ENCODE measurements around the gene GHDC. TPM values are rescaled to one million over a fixed set of nuclear protein-coding genes. Genes with fewer than 3 reads are reported as not detected.

The GHDC gene
- total RNA-seq, 1 donor from 2014 or later: 9.0 TPM

DNA sequence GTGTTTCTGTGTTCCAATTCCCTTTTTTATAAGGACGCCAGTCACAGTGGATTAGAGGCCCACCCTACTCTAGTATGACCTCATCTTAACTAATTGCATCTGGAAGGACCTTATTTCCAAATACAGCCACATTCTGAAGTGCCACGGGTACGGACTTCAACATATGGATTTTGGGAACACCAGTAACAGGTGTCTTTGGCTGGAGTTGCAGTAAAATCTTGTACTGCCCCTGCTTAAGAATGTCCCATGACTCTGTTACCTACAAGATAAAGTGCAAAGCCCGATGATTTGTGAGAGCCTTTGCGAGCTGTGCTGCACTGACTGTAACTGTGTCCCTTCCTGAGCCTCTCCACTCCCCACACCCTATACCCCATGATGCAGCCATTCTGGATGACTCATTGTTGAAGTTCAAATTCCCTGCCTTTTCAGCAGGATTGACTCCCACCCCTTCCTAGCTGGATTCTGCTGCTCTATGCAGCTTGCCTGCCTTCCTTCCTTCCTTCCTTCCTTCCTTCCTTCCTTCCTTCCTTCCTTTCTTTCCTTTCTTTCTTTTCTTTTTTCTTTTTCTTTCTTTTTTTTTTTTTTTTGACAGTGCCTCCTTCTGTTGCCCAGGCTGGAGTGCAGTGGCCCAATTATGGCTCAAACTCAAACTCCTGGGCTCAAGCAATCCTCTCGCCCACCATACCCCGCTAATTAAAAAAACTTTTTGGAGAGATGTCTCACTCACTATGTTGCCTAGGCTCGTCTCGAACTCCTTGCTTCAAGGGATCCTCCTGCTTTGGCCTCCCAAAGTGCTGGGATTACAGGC lies 11.2 kb downstream of the GHDC start:
- no peak for ATAC-seq

DNA sequence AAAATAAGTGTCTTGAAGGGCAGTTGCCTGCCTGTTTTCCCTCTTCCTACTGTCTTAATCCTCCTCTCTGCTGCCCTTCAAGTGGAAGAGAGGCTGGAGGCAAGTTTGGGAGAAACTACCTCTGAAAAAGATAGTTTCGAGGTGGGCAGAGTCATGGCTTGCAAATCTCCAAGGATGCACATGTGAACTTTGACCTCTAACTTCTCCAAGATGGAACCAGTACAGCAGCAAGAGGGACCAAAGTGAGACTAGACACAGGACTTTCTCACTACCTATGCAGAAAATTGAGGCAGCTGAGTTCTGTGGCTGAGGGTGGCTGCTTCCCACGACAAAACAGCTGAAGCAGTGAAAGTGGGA lies 12.5 kb downstream of the GHDC start:
- no peak for ATAC-seq

DNA sequence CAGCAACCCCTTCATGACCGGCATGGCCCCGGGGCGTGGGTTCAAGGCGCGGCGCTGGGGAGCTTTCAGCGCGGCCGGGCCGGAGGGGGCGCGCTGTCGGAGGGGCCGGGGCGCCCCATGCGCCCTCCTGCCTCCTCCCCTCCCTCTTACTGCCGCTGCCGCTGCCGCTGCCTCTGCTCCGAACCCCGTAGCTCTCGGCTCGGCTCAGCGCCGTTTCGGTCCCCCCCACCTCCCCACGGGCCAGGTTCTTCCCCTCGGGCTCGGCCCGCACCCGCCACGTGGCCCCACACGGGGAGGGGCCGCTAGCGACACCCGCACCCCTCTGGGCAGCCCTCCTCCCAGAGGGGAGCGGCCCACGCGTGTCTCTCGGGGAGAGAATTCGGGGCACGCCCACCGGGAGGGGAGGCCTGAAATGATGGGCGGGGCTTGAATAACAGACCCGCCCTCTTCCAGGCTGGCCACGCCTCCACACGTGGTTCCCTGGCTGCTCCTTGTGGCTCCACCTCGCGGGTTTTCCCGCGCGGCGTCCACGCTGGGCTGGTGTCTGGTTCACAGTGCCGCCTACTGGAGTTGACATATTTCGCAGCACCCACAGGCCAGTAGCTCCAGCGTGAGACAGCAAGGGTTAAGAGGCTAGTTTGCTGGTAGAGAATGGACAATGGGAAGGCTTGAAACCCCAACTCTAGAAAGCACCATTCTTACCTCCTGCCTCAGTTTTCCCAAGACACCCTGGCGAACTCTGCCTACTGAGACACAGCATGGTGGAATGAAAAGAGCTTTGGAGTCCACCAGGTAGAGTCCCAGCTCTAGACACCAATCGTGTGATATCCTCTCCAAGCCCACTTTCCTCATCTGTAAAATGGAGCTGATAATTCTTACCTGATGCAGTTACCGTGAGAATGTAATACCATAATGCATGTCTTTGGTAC lies 13.1 kb downstream of the GHDC start, which contains the start of gene KCNH4:
KCNH4 (minus strand) TSS at position 221 of the 929 bp plus-strand sequence; CDS start at position 24, 197 bp downstream.
- peak; percentile 77 for ATAC-seq

DNA sequence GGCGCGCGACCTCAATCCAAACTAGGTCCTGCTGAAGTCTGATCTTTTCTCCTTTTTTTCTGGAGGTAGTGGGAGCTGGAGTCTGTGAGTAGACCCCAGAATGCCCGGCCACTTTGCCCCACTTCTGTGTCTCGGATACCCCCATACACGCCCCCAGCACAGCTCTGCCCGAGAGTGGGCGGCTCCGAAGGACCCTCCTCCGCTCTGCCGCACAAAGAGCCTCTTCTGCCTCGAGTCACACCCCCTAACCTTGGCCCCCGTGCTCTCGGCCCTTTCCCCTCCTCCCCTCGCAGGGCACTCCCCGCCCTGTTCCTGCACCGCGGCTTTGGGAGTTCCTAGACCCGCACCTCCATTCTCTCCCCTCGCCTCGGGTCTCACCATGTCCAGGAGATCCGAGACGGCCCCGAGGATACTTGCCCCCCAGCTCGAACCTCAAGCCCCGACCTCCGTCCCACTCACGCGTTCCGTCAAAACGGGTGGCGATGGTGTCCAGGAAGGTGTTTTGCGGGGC lies 13.8 kb downstream of the GHDC start:
- no peak for ATAC-seq

DNA sequence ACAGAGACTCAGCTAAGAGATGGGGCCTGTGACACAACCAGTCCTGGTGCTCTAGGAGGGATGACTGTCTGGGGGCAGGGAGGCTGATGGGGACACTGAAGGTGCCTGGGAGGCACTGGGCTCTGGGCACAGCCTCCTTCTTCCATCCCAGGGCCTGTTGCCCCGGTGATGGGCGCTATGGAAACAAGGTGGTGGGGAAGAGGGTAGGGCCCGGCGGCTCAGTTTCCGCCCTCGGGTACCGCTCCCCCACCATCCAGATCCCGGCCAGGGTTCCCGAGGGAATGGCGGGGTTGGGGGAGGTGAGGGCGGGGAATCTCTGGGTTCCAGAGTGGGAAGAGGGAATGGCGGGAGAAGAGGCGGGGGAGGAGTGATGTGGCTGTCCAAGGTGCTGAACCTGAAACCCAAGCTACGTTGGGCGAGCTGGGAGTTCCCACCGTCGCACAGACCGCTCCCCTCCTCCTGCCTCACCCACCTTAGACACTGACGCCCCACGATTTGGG lies 14.3 kb downstream of the GHDC start:
- peak; percentile 14 for ATAC-seq

DNA sequence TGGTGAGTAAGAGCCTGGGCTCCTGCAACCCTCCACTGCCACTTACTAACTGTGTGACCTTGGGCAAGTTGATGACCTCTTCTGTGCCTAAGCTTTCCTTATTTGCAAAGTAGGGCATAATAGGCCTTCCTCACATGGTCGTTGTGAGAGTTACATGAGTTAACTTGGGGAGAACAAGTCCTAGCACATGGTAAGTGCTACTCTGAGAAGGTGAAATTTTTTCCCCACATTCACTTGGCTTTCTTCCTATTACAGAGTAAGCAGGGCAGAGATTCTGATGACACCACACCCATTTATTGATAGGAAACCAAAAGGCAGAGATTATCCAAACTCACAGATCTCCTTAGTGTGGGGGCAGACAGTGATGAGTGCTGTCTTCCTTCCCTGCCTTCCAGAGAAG lies 15.0 kb downstream of the GHDC start:
- ATAC-seq: no peak

DNA sequence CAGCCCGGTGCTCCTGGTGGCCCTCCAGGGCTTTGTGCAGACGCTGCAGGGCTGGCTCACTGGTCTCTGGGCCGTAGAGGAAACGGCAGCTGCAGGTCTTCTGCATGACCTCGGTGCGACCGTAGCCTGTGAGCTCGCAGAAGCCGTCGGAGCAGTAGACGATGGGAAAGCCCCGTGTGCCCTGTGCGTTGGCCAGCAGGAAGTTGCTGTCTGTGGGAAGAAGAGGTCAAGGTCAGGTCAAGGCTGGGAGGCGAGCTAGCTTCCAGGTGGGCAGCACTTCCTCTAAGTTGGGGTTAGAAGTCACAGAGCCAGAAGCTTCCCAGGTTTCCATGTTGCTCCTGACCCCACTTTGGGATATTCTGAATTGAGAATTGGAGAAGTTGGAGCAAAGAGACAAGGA lies 15.5 kb downstream of the GHDC start:
- no peak for ATAC-seq

DNA sequence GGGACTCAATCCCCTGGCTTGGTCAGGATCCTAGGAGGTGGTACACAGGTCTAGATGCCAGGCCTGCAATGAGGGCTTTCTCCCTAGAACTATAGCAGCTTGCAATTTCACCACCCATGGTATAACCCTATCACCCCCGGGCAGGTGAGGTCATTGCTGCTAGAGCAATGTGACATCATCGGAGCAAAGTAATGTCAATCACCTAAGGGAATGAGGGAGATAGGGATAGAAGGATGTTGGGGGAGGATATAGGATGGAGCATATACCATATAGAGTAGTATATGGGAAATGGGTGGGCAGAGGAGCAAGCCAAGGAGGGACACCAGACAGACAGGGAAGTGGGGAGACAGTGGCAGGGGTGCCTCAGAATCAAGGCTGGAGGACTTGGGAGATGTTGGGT lies 16.6 kb downstream of the GHDC start:
- ATAC-seq: no peak

DNA sequence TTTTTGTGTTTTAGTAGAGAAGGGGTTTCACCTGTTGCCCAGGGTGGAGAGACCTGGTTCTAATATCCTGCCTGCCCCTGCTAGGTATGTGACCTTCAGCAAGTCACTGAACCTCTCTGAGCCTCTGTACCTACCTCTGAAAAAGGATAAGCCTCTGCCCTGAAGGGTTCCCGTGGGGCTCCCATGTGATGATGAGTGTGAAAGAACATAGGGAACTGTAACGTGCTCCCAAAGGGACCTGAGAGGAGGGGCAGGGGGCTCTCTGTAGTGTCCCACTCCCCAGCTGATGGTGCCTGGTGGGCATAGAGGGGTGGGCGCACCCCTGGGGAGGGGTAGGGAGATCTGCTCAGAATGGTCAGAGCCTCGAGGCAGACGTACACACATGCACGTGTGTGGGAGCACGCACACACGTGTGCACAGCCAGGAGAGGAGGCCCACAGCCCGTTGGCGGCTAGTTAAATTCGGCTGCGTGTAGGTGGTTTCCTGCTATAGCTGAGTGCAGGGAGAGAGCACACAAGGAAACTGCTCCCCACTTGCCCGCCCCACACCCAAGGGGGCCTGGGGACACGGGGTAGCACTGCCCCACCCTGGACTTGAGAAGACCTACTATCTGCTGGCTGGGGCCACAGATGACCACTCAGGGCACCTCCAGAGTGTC lies 20.0 kb downstream of the GHDC start:
- no peak for ATAC-seq

DNA sequence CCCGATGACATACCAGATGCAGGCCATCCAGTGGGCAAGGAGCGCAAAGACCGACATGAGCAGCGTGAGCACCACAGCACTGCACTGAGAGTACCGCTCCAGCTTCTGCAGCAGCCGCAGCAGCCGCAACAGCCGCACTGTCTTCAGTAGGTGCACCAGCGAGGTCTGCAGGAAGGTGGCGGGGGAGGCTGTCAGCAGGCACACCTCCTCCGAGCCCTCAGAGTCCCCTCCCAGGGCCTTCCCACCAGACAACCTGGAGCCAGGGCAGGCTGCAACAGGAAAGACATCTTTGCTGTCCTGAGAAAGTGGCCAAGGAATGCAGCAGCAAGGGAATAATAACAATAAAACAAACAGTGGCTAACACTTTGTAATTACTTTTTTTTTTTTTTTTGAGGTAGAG lies 22.5 kb downstream of the GHDC start:
- peak; percentile 34 for ATAC-seq

DNA sequence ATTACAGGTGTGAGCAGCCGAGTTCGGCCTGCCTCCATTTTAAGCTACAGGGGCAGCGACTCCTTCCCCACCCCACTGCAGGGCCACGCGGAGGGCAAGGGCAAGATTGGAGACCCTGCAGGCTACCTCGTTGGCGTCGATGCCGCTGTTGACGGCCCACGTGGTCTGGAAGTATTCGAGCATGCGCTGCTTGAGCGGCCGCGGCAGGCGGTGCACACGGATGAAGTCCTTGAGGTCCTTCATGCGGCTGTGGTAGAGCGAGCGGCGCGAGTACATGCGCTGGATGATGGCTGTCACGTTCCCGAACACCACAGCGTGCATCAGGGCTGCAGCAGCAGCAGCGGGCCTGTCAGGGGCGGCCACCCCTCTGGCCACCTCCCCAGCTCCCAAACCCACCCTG lies 24.9 kb downstream of the GHDC start:
- no peak for ATAC-seq

DNA sequence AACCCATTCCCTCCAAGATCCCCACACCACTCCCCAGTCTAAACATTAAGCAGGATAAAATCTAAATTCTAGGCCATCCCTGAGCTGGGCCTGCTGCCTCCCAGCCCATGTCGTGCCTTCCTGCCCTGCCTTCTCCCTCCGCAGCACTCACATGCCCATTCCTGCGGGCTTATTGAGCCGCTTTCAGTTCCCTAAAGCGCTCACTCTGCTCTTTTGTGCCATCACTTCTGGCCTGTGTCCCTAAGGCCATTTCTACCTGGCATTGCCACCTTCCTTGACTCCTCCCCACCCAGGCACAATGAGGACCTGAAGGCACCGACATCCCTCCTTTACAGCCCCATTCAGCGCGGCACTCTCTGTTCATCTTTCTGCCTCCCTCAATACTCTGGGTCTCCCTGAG lies 26.5 kb downstream of the GHDC start:
- no peak for ATAC-seq

DNA sequence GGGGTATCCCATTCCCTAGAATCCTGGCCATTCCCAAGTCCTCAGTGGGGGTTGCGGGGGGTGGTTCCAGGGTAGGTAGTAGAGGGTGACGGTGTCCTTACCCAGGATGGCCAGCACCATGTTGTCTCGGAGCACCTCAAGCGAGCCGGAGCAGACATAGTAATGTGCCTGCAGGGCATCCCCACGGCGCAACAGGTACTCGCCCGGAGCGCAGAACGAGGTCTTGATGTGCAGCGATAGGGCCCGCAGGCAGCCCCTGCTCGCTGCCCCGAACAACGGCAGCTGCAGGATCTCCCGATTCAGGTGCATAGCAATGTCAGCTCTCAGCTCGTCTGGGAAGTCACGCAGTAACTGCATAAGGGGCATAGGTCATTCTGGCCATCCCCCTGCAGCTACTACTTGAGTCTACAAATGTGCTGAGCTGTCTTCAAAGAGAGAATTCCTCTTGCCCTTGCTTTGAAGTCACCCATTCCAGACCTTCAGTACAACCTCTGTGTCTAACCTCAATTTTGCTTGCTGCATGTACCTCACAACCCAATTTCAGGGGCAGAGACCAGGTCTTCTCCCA lies 28.0 kb downstream of the GHDC start:
- no peak for ATAC-seq

DNA sequence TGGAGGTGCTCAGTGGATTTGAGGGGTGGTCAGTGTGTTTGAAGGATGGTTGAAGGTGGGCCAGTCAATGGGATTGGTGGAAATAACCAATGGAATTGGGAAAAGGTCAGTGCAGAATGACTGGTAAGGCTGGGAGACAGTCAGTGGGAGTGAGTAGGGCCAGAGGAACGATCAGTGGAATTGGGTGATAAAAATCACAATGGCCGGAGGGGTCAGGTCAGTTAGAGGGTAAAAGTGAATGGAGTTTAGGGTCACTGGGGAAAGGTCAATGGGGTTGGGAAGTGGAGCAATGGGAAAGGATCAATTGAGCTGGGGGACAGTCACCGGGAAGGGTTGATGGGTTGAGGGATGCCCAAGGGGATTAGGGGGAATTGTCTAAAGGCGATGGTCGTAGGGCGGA lies 28.5 kb downstream of the GHDC start:
- ATAC-seq: no peak

DNA sequence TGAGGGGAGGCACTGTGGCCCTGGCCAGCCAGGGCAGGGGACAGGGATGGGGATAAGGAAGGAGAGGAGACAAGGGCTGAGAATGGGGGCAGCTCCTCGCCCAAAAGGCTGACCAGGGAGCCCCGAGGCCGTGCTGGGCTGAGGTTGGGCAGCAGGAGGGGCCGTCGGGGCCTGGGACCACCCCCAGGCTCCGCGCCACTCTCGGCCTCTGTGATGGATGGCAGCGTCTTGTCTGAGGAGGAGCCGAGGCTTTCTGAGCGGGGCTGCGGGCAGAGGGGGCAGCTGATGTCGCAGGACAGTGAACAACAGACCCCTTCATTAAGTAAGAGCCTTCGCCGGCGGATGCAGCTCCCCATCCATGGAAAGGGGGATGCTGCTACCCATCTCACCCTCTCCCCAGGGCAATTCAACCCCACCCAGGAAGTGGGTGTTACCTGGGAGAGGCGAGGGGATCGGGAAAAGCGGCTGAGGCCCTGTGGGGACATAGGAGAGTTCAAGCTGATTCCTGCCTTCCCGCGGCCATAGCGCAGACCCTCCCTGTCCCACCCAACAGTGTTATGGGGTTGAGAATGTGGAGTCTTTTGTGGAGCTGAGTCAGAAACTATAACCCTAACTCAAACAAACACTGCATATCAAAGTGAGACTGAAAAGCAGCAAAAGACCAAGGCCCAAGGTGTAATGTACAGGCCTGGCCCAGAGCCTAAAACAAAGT lies 30.4 kb downstream of the GHDC start:
- ATAC-seq: no peak

DNA sequence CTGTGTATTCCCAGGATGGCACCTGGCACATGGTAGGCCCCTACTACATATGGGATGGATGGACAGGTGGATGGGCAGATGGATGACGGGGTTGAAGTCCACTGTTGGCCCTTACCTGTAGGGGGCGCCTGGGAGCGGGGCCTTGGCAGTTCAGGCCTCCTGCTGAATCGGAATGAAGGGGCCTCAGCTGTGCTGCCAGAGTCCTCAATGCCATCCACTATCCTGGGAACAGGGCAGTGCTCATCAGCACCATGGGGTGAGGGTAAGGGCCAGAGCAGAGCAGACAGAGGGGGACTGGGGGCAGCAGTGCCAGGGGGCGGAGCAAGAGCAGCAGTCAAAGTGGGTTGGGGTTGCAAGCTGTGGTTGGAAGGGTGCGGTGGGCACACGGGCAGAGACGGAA lies 31.2 kb downstream of the GHDC start:
- peak; percentile 27 for ATAC-seq

DNA sequence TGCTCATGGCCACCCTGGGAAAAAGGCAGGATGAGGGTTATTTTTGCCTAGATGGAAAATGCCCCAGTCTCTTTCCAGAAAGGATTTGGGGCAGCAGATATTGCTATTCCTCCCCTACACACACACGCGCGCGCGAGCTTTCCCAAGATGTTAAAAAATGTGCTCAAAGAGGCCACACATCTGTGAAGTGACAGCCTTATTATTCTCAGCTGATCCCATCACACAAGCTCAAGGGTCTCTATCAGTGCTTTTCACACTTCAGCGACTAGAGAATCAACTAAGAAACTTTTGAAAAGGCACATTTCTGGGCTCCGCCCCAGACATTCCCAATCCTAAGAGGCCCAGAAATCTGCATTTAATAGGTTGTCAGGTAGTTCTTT lies 33.8 kb downstream of the GHDC start:
- no peak for ATAC-seq

DNA sequence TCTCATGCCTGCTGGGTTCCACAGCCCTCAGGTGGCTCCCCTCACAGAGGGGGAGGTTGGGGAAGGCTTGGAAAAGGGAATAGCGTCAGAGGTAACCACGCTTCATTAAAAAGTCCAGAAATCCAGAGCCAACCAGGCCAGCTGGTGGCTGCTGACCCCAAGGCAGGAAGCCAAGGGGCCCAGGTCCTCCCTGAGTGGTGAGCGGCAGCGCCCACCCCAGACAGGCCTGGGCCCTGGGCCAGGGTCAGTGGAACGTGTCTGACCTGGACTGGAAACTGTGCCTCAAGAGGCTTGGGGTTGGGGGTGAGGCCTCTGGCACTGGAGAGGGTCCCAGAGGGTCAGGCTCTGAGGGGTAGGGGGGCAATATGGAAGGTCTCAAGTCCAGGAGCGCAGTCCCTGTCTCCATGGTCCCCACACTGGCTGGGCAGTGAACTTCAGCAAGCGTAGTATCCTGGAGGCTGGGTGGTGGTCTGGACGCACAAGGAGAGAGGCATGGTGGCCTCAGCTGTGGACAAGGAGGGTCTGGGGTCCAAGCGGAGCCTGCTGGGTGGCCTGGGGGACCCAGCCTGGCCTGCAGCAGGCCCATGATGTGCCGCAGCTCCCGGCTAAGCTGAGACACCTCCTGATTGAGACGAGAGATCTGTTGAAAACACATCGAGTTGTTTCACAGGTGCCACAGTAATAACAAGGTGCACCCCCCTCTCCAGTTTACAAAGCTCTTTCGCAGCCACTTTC lies 34.3 kb downstream of the GHDC start:
- ATAC-seq: no peak

DNA sequence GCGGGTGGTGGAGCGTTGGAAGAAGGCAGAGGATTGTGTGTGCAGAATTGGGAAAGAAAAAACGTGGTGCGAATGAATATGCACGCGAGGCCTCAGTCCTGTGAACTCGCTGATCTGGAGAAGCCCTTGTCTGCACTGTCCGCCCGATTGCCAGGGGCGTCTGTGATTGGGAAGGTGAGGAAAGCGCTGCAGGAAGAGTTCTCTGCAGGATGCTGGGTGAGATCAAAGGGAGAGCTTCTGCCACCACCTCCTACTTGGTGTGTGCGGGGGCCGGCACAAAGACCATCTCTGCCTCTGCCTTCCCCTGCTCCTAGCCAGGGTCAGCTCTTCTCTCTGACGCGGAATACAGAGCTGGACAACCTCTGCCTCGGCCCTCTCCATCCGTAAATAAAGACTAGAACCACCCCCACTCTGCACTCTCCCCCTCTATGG lies 38.7 kb downstream of the GHDC start:
- no peak for ATAC-seq

DNA sequence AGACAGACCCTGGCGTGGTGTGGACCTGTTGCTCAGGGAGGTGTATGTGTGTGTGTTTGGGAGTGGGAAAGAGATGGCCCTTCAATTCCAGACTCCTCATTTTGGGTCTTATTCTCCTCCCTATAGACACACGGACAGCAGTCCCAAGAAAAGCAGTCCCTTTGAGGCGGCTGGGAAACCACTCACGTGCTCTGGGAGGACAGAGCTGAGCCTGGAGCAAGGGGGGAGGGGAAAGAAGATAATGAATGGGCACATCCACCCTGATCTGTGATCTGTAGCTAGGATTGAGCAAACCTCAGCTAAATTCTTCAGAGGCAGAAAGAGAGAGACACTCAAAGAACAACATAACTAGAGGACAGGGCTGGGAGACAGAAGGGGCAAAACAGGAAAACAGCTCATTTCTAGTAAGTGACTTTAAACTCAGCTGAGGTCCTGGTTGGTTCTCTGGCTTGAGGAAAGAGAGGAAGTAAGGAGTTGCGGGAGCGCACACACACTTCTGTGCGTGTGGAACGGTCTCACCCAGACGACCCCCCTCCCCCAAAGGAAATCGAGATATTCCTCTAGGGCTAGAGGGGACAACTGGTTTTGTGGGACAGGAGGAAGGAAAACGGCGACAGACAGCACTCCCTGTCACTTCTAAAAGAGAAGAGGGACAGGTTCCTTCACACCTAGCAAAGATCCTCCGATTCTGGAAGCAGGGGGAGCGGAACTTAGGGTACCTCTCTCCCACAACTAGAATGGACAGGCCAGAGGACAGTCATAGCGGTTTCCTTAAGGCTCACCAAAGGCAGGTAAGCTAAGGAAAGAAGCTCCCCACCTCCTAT lies 40.2 kb downstream of the GHDC start:
- no peak for ATAC-seq

Data from esophagus mucosa (tissue), 1 donor.